GM19025 (cell line): Measurements from ENCODE around the gene MITF.

Experiments
- ATAC-seq: cut with Tn5 transposase; IDR thresholded peaks from one replicate; pipeline ENCODE4 v1.9.1; 2021; ENCODE audit warnings: mild to moderate bottlenecking, low read depth, moderate library complexity; ENCODE audit not compliant: unreplicated experiment

MITF gene

GRCh38 chr3:69724722-69725435, 14.4 kb upstream of the MITF start:
- no peak for ATAC-seq

GRCh38 chr3:69725994-69726571, 13.2 kb upstream of the MITF start:
- no peak for ATAC-seq

- no peak for ATAC-seq
These were observed 9.9 kb upstream of the MITF start for GRCh38 chr3:69729147-69729919.

DNA sequence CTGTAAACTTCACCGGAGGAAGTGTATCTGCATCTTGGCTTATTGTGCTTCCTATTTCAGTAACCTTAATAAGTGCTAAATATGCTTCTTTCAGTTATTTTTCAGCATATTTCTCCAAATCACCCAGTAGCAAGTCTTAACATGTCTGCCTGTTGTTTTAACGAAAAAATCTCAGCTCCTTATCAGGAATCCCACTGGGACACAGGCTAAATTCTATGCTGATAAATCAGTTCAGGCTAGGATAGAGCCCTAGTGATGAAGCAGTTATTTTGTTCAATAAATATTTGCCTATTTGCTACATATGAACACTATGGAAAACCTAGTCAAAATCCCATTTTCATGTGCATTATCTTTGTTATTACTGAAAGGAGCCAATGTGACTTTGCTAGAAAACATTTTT, 8.2 kb upstream of the MITF start:
- ATAC-seq, result no peak

GRCh38 chr3:69735893-69736292, 3.4 kb upstream of the MITF start:
- no peak for ATAC-seq

DNA sequence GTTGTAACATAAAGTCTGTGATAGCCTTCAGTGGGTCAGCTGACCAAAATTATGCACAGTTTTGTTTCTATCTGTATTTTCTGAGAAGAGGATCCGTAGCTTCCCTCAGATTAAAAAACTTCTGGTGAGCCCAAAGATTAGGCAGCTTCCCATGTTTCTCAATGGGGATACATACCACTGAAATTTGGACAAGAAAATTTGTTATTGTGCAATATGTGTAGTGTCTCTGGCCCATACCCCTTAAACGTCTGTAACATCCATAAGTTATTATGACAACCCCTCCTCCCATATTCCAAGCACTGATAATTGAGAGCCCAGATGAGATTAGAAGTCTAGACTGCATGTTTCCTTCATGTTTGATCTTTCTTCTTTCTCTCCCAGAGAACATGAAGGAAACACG, 1.9 kb upstream of the MITF start:
- no peak for ATAC-seq

GRCh38 chr3:69738315-69738714, 949 bp upstream of the MITF start:
- no peak for ATAC-seq

- no peak for ATAC-seq
These were observed 433 bp upstream of the MITF start for GRCh38 chr3:69738859-69739203.

DNA sequence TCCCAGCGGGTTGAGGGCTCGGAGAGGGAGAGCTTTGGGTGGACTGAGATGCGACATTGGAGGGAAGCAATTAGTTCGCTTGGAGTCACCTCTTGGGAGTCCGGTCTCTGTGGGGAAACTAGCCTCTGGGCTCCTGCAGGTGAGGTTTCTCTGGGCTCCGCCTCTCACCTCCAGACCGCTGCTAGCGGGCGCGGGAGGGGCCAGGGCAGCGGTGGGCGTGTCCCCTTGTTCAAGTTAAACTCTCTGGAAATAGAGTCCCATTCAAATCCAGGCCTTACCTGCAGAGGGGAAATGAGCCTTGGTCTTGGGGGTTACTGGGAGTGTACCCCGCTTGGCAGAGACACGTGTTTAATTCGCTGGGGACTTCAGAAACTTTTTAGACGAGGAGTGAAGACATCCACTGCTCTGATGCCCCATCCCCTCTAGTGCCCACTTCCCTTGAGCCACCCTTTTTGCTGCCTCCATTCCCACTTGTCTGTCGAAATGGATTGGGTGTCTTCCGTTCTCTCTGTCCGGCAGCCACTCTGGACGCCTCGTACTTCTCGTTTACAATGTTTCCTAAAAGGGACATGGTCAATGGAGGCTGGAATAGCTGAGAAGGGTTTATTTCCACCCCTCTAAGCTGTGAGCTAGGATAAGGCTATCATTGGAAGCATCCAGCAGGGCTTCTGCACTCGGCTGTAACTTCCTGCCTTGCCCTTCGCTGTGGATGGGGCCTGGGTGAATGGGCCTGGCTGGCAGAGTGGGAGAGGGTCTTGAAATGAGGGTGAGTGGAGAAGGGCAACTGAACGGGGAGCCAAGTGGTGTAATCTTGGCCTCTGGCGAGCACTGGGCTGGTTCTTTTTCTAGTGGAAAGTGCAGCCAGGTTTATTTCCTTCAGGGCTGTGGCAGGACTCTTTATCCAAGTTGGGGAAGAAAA, 1.1 kb downstream of the MITF start:
- ATAC-seq, result no peak

DNA sequence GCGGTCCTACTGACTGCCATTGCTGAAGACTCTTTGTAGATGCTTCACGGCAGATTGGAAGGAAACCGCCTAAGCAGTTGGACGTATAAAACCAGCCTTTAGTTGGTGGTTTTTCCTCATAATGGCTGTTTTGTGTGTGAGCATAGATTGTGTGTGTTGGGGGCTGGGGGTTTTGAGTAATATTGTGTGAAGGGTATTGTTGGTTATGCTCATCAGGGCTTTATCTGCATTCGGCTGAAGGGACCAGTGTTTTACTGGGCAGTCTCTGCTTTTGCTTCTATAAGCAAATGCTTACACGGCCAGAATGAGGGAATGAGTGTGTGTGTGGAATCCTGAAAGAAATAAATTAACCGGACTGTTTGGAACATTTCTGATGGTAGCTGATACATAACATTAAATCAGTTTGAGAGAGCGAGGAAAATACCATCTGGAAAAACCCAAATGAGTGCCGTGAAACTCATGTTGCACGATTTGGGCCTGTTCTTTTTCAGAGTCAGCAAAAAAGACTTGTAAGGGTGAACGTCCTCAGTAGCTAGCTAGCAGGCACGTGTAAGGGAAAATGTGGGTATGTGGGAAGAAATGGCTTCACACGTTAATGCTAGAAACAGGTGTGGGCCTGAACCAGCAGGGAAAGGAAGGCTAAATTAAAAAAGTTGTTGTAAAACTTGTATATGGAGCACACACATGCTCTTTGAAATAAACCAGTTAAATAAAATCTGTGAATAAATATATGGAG, 1.9 kb downstream of the MITF start:
- ATAC-seq, result no peak

DNA sequence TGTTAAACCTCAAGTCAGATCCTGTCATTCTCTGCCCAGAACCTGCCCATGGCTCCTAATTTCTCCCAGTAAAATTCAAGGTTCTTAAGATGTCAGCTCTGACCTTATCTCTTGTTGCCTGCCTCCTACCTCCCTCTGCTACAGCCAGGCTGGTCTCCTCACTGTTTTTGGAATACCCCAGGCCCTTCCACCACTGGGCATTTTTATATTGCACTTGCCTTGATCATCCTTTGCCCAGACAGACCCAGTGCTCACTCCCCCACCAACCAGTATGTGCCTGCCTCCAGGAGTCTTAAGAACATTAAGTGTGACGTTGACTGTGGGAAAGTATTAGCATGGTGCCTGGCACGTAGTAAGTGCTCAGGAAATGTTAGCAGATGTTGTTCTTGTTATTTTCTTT, 3.1 kb downstream of the MITF start:
- ATAC-seq, result no peak

DNA sequence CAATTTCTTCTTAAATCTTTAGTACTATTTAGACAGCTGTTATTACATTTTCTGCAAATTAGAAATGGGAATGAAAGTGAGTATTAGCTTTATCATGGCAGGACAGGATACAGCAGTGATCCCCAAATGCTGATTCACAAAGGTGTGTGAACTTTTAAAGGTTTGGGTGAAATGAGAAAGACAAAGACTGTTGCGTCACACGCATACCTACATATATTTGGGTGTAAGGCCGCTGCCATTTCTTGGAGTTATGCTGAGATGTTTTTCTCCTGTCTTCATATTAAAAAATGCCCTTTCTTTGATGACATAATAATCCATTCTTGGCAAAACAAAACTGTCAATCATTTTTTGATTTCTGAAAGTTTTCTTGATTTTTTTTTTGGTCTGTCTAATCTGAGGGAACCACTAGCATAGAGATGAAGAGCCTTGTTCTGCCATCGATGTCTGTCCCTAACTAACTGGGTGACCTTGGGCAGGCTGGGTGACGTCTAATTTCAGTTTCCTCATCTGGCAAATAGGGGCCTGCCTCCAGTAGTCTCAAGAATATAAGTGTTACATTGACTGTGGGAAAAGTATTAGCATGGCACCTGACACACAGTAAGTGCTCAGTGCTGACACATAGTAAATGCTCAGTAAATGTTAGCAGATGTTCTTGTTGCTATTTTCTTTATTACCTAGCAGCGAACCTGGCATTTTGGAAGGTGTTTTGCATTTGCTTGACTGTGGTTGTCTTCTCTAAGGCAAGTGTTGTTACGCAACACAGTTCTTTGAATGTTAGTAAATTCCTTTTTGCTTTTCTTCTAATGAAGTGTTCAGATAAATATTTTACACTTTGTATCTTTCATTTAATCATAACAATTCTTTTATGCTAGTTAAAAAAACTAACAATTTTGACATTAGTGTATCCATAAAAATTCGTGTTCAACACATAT, 5.0 kb downstream of the MITF start:
- ATAC-seq, result no peak

DNA sequence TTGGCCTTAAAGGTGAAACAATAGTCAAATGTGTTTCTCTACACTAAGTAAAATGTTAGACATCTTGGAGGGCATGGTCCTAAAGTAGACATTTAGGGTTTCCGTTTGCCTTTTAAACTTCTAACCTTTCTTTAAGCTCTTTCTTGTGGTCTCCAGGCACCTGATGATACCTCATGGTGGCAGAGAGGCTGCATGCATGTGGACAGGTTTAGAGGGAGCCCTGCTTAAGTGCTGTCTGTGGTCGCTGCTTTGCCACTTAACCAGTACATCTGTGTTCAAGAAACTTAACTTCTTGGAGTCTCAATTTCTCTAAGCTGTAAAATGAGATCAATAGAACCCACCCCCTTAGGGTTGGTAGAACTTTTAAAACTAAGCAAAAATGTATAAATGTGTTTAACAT, 6.2 kb downstream of the MITF start:
- ATAC-seq, result no peak

GRCh38 chr3:69746119-69746518, 6.9 kb downstream of the MITF start:
- ATAC-seq, result no peak

- ATAC-seq, result no peak
These were observed 8.4 kb downstream of the MITF start for GRCh38 chr3:69747511-69748258.

DNA sequence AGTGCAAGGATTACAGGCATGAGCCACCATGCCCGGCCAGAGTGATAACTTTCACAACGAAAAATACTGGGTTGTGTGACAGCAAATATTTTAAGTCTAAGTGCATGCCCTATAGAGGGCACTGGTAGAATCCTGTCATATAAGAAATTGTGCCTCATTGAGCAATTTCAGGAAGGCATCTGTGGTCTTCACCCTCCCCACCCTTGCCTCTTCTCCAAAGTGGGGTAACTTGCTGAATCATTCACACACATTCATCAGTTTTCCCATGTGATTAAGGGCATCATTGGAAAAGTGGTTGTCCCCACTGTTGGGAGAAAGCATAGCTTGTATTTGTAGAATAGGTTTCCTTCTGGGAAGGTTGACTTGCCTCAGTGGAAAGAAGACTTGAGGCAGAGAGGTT, 9.2 kb downstream of the MITF start:
- ATAC-seq, result no peak

DNA sequence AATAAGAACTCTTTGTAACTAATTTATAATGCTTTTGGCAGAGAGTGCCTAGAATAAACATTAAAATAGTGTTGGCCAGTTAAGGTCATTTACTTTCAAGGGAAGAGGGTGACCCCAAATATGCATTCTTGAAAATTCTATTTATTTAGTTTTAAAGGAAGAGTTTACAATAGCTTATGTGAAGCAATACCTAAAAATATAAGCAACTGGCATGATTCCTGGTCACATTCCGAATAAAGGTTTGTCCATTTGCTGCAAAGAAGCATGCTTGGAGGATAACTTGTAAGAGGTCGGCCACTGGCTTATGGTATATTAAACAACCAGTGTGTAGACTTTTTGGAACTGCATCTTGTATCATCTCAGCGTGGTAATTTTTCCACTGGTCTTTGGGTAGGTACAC, 10.2 kb downstream of the MITF start:
- ATAC-seq, result no peak

DNA sequence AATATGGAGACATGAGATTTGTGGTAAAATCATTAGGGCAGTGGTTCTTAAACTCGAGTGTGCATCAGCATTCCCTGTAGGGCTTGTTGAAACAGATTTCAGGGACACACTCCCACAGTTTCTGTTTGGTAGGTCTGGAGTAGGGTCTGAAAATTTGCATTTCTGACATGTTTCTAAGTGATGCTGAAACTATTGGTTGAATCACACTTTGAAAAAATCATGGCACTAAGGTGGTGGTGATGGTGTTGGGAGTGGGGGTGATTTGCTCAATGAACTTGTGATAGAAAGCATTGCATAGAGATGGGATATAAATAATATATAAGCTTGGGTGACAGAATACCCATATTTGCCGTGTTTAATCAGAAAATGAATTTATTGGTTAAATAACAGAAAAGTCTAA, 11.3 kb downstream of the MITF start:
- ATAC-seq, result no peak
